ENCODE measurements around the gene KCNQ1.

KCNQ1 gene

GRCh38 chr11:2776351-2777061 is 331.7 kb downstream of the KCNQ1 start:
- DNase-seq: no peak

GRCh38 chr11:2777386-2777785 is 332.6 kb downstream of the KCNQ1 start:
- DNase-seq: no peak

GRCh38 chr11:2777871-2778629 is 333.2 kb downstream of the KCNQ1 start:
- no peak for DNase-seq

- DNase-seq: no peak
These were observed 334.1 kb downstream of the KCNQ1 start for GRCh38 chr11:2778630-2779498.

GRCh38 chr11:2779499-2779980 is 334.7 kb downstream of the KCNQ1 start:
- no peak for DNase-seq

- DNase-seq: no peak
These were observed 335.4 kb downstream of the KCNQ1 start for GRCh38 chr11:2779981-2780849.

- DNase-seq: no peak
These were observed 336.1 kb downstream of the KCNQ1 start for GRCh38 chr11:2780850-2781407.

- no peak for DNase-seq
These were observed 336.8 kb downstream of the KCNQ1 start for GRCh38 chr11:2781408-2782274.

- DNase-seq: no peak
These were observed 338.0 kb downstream of the KCNQ1 start for GRCh38 chr11:2782769-2783168.

- no peak for DNase-seq
These were observed 338.8 kb downstream of the KCNQ1 start for GRCh38 chr11:2783536-2784082.

- DNase-seq: no peak
These were observed 343.0 kb downstream of the KCNQ1 start for GRCh38 chr11:2787816-2788167.

- no peak for DNase-seq
These were observed 343.6 kb downstream of the KCNQ1 start for GRCh38 chr11:2788168-2789071.

GRCh38 chr11:2789331-2789730 is 344.5 kb downstream of the KCNQ1 start:
- DNase-seq: no peak

GRCh38 chr11:2789791-2790567 is 345.2 kb downstream of the KCNQ1 start:
- no peak for DNase-seq

- no peak for DNase-seq
These were observed 345.7 kb downstream of the KCNQ1 start for GRCh38 chr11:2790568-2790921.

- DNase-seq: no peak
These were observed 346.3 kb downstream of the KCNQ1 start for GRCh38 chr11:2791139-2791520.

- DNase-seq: peak; percentile 29
These were observed 346.9 kb downstream of the KCNQ1 start for GRCh38 chr11:2791521-2792380.

All from CD4-positive, alpha-beta T cell treated with Interleukin-17A for 1 hour (primary cell).